BLaER1 (cell line): ENCODE data around the gene KIFC3.
A peak's percentile ranks its signal among the peaks of the same experiment; 100 is the strongest.

Experiments
- H3K27ac ChIP-seq: shearing (Covaris generic); formaldehyde crosslinking; 2 replicates; pipeline ENCODE4 v1.8.1; 2022
- H3K27me3 ChIP-seq: shearing (Covaris generic); formaldehyde crosslinking; 2 replicates; pipeline ENCODE4 v1.8.1; 2022
- H3K36me3 ChIP-seq: shearing (Covaris generic); formaldehyde crosslinking; 2 replicates; pipeline ENCODE4 v1.8.1; 2022
- H3K4me1 ChIP-seq: shearing (Covaris generic); formaldehyde crosslinking; 2 replicates; pipeline ENCODE4 v1.8.1; 2022
- H3K4me2 ChIP-seq: shearing (Covaris generic); formaldehyde crosslinking; 2 replicates; pipeline ENCODE4 v1.8.1; 2022
- H3K4me3 ChIP-seq: shearing (Covaris generic); formaldehyde crosslinking; 2 replicates; pipeline ENCODE4 v1.8.1; 2022
- H3K9ac ChIP-seq: shearing (Covaris generic); formaldehyde crosslinking; 2 replicates; pipeline ENCODE4 v1.8.1; 2022
- H3K9me3 ChIP-seq: shearing (Covaris generic); formaldehyde crosslinking; 2 replicates; pipeline ENCODE4 v1.8.1; 2022
- H4K20me1 ChIP-seq: shearing (Covaris generic); formaldehyde crosslinking; 2 replicates; pipeline ENCODE4 v1.8.1; 2022
- Cebpa-rat ChIP-seq: shearing (Covaris generic); IDR thresholded peaks from 2 replicates; pipeline ENCODE4 v1.8.1; 2022

The KIFC3 gene

DNA sequence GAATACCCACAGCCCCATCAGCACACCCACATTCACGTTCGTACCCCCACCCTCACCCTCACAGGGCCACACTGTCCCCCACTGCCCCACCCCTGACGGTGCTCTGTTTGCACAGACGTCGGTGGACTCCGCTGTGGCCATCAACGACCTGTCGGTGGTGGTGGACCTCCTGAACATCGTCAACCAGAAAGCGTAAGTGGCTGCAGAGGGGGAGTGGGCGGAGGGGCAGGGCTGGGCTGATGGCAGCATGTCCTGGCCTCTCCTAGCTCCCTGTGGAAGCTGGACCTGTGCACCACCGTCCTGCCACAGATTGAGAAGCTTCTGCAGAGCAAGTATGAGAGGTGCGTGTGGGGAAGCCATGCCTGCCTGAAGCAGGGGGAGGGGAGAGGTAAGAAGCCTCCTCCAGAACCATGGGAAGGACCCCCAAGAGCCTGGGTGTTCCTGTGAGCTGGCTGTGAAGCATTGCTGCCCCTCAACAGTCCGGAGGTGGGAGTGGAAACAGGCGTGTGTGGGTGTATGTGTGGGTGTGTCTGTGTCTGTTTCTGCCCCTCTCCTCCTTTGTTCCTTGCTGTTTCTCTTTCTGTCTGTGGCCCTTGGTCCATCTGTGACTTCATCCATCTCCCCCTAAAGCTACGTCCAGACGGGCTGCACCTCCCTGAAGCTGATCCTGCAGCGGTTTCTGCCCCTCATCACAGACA, 46.4 kb downstream of the KIFC3 start:
- no peak for TF ChIP-seq Cebpa-rat
- H3K4me2 ChIP-seq: no peak overlapping the region

DNA sequence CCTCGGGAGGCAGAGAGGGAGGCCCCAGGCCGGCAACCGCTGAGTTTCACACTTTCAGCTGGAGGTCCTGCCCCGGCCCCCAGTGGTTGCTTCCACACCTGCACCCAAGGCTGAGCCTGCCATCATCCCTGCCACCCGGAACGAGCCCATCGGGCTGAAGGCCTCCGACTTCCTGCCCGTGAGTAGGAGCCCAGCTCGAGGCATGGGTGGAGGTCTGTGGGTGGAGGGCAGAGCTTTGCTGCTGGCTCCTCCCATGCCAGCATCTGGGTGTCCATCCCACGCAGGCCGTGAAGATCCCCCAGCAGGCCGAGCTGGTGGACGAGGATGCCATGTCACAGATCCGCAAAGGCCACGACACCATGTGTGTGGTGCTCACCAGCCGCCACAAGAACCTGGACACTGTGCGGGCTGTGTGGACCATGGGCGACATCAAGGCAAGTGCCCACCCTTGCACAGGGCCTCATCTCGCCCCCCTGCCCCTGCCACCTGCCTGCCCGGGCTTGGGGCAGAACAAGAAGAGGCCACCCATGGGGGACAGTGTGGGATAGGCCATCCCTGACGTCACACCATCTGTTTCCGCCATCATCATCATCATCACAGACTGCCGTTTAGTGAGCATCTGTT, 47.1 kb downstream of the KIFC3 start:
- no peak overlapping the region for H3K4me2 ChIP-seq
- H3K4me3 ChIP-seq: no peak overlapping the region
- peaks cover 3% of the 10 kb centered on the region for H3K4me1 ChIP-seq
- no peaks in the 10 kb centered on the region for H3K9me3 ChIP-seq
- no peak overlapping the region; the same call in 1 of the 2 replicates for H3K27ac ChIP-seq
- H3K36me3 ChIP-seq: peaks cover 94% of the 10 kb centered on the region
- H3K9ac ChIP-seq: no peak overlapping the region
- H3K27me3 ChIP-seq: no peaks in the 10 kb centered on the region
- TF ChIP-seq Cebpa-rat: no peak
- no peaks in the 10 kb centered on the region for H4K20me1 ChIP-seq

More for the DNA sequence above, 46.4 kb downstream of the KIFC3 start:
- Histone ChIP-seq H3K27ac (no peak overlapping the region), H3K36me3 (peaks cover 93% of the 10 kb centered on the region), H3K9ac (no peak overlapping the region), H3K4me1 (no peaks in the 10 kb centered on the region), H3K9me3 (no peaks in the 10 kb centered on the region), H4K20me1 (no peaks in the 10 kb centered on the region), H3K27me3 (no peaks in the 10 kb centered on the region), H3K4me3 (no peak overlapping the region)

DNA sequence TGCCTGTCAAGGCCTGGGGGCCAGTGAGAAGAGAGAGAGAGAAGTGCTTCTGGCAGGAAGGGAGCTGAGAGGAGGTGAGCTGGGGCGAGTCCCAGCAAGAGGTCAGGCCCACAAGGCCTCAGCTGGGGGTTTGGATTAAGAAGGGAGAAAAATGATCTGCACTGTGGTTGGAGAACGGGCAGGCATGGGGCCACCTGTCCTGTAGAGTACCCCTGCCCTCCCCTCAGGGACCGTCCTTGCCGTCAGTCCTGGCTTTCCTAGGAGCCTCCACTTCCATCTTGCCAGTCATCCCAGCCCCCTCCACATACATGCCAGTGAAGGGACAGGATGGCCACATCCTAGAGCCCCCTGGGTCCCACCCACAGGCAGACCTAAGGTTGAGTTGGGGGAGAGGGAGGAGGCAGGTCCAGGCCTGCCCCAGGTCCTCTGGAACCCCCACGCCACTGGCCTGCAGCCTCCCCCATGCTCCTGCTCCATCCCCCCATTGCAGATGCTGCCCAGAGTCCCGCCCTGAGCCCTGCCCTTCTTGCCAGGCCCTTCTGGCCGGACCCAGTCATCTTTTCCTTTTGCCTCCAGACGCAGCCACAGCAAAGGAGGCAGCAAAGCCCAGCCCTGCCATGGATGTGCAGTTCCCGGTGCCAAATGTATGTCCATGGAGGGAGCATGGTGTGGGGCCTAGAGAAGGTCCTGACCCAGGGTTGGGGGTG, 47.8 kb downstream of the KIFC3 start:
- Histone ChIP-seq H4K20me1 (no peaks in the 10 kb centered on the region), H3K9me3 (no peaks in the 10 kb centered on the region), H3K27ac (peak overlapping the region; percentile 26; the same call in 1 of the 2 replicates), H3K4me2 (no peak overlapping the region), H3K9ac (no peak overlapping the region), H3K27me3 (no peaks in the 10 kb centered on the region), H3K4me3 (no peak overlapping the region), H3K36me3 (peaks cover 95% of the 10 kb centered on the region), H3K4me1 (peaks cover 9% of the 10 kb centered on the region)
- TF ChIP-seq Cebpa-rat: no peak

DNA sequence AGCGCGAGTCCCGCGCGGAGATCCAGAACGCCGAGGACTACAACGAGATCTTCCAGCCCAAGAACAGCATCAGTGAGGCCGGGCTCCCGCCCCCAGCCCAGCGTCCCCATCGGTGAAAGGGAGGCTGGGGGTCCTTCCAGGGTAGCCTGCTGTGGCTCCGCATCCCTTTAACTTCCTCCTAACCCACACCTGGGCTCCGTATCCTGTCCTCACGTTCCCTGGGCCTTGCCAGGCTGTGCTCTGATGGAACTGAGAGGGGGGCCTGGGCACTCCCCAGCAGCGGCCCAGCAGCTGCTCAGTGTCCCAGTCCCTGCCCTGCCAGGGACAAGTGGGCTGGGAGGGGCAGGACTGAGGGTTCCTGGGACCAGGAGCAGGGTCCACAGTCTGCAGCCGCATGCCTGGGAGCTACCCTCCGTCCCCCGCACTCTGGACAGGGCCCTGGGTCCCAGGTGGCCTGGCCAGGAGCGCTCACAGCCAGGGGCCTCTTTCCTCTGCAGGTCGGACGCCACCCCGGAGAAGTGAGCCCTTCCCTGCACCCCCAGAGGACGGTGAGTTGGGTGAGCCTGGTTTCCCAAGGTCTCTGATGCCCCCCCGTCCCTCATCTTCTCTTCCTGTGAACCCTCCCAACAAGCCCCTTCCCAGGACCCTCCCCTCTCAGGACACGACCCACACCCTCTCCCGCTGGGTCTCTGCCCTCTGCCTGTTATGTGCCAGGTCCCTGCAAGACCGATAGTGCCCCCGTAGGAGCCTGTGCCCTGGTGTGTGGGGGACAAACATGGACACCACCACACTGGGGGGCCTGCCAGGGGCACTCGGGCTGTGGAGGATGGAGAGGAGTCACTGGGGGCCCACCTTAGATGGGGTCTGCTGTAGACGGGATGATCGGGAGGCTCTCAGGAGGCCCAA, 48.6 kb downstream of the KIFC3 start:
- Histone ChIP-seq H3K27ac (0 out of 2 replicates have a peak overlapping the region, but pooled peaks have one; percentile 26), H3K4me2 (no peak overlapping the region), H4K20me1 (no peaks in the 10 kb centered on the region), H3K36me3 (peaks cover 95% of the 10 kb centered on the region), H3K4me1 (peaks cover 9% of the 10 kb centered on the region), H3K4me3 (no peak overlapping the region), H3K27me3 (no peaks in the 10 kb centered on the region), H3K9me3 (no peaks in the 10 kb centered on the region), H3K9ac (no peak overlapping the region)
- TF ChIP-seq Cebpa-rat: no peak

DNA sequence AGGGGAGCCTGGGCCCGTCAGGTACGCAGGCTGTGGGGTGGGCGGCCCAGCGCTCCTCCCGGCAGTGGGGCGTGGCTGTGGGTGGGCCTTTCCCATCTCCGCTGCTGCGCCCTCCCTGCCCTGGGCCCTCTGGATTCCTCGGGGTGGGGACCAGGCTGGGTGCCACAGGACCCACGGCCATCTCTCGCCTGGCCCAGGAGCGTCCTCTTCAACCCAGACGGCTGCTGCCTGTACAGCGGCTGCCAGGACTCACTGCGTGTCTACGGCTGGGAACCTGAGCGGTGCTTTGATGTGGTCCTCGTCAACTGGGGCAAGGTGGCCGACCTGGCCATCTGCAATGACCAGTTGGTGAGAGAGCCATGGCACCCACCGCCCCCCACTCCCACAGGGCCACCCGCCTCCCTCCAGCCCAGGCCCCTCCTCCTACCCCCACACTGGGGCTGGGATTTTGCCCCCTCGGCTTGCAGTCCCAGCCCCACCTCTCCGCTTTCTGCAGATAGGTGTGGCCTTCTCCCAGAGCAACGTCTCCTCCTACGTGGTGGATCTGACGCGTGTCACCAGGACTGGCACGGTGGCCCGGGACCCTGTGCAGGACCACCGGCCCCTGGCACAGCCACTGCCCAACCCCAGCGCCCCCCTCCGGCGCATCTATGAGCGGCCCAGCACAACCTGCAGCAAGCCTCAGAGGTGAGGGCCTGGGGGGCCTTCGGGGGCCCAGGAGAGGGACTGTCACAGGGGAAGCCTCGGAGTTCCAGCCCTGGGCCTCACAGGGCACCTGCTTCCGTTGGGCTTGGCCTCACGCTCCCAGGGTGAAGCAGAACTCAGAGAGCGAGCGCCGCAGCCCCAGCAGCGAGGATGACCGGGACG, 49.5 kb downstream of the KIFC3 start:
- Histone ChIP-seq H4K20me1 (no peaks in the 10 kb centered on the region), H3K27ac (no peak overlapping the region), H3K36me3 (peaks cover 95% of the 10 kb centered on the region), H3K9ac (no peak overlapping the region), H3K4me3 (no peak overlapping the region), H3K4me2 (no peak overlapping the region), H3K9me3 (no peaks in the 10 kb centered on the region), H3K4me1 (peaks cover 9% of the 10 kb centered on the region), H3K27me3 (no peaks in the 10 kb centered on the region)
- no peak for TF ChIP-seq Cebpa-rat

DNA sequence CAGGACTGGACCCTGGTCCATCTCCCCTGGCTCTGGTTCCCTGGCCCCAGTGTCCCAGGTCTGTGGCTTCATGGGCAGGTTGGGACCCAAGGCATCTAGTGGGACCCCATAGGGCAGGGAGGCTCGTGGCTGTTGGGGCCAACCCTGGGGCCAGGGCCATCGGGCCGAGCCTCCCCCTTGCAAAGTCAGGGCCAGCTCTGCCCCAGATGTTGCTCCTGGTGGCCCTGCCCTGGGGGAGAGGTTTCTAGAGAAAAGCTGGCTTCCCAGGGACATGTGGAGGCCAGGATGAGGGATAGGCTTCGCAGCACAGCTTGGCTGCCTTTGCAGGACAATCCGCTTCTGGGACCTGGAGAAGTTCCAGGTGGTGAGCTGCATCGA, 50.1 kb downstream of the KIFC3 start:
- Histone ChIP-seq H3K36me3 (peaks cover 96% of the 10 kb centered on the region), H3K4me3 (no peak overlapping the region), H3K27me3 (no peaks in the 10 kb centered on the region), H3K9ac (no peak overlapping the region), H3K27ac (no peak overlapping the region), H3K4me2 (no peak overlapping the region), H4K20me1 (no peaks in the 10 kb centered on the region), H3K9me3 (no peaks in the 10 kb centered on the region), H3K4me1 (peaks cover 9% of the 10 kb centered on the region)
- TF ChIP-seq Cebpa-rat: no peak

DNA sequence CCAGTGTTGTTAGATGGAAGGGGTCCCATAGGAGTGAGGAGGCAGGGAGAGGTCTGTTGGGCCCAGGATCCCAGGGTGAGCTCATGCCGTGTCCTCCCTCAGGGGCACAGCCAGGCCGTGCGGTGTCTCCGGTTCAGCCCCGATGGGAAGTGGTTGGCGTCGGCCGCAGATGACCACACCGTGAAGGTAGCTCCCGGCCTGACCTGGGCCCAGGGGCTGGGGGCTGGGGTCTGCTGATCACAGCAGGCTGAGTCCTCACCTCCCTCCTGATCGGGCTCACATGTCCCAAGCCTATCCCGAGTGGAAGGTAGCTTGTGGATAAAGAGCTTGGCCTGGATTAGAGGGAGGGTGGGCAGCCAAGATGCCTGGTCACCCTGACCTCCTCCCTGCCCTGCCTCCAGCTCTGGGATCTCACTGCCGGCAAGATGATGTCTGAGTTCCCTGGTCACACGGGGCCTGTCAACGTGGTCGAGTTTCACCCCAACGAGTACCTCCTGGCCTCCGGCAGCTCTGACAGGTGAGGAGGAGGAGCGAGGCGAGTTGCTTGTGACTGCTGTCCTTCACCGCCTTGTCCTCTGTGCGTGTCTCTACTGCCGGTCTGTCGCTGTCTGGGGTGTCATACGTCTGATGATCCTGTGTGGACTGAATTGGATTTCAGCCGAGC, 50.6 kb downstream of the KIFC3 start:
- no peak overlapping the region for H3K4me2 ChIP-seq
- H3K4me1 ChIP-seq: peaks cover 9% of the 10 kb centered on the region
- H3K27ac ChIP-seq: no peak overlapping the region
- H4K20me1 ChIP-seq: no peaks in the 10 kb centered on the region
- no peak overlapping the region for H3K4me3 ChIP-seq
- TF ChIP-seq Cebpa-rat: no peak
- H3K9me3 ChIP-seq: no peaks in the 10 kb centered on the region
- no peak overlapping the region for H3K9ac ChIP-seq
- H3K27me3 ChIP-seq: no peaks in the 10 kb centered on the region
- H3K36me3 ChIP-seq: peaks cover 96% of the 10 kb centered on the region

DNA sequence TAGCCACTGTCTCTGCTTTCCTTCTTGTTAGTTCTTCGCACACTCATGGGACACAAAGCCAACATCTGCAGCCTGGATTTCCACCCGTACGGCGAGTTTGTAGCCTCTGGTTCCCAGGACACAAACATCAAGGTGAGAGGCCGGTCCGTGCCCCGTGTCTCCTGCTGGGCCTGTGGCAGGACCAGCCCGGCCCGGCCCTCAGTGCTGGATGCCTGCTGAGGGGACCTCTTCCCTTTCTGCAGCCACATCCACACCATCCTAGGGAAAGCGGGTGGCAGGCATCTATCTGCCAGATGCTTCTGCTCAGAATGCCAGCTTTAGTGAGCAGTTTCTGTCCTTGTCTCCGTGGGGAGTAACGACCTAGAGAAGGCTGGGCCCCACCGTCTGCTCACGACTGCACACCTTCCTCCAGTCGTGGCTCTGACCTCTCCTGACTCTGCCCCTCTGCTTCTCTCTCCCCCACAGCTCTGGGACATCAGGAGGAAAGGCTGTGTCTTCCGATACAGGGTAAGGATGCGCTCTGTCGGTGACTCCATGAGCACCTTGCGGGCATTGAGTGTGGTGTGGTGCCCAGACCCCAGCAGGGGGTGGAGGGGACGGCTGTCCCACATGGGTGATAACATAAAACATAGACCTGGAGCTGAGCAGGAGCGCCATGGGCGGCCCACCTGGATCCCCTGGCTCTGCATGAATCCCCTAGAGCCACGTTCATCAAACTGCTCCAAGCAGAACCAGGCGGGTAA, 51.3 kb downstream of the KIFC3 start:
- no peak overlapping the region; the same call in 1 of the 2 replicates for H3K27ac ChIP-seq
- H3K9ac ChIP-seq: no peak overlapping the region
- no peaks in the 10 kb centered on the region for H3K27me3 ChIP-seq
- peaks cover 93% of the 10 kb centered on the region for H3K36me3 ChIP-seq
- H3K4me1 ChIP-seq: peaks cover 13% of the 10 kb centered on the region
- no peak for TF ChIP-seq Cebpa-rat
- no peaks in the 10 kb centered on the region for H4K20me1 ChIP-seq
- H3K9me3 ChIP-seq: no peaks in the 10 kb centered on the region
- no peak overlapping the region for H3K4me2 ChIP-seq
- H3K4me3 ChIP-seq: no peak overlapping the region
